K562 (cell line): ENCODE results near the gene AGAP1. TPM values are rescaled to one million over a fixed set of nuclear protein-coding genes. Genes with fewer than 3 reads are reported as not detected.
A peak's percentile ranks its signal among the peaks of the same experiment; 100 is the strongest.

Experiments
- CBX5 ChIP-seq: IDR thresholded peaks from 2 replicates; pipeline ENCODE4 v1.6.1; 2014; ENCODE audit warnings: low read depth, borderline replicate concordance
- CHAMP1 ChIP-seq: fragments of 450-650 bp; IDR thresholded peaks from 2 replicates; pipeline ENCODE4 v1.6.1; 2016; ENCODE audit warnings: mild to moderate bottlenecking
- CTBP1 ChIP-seq: fragments of 450-650 bp; IDR thresholded peaks from 2 replicates; pipeline ENCODE4 v1.6.1; 2016; ENCODE audit warnings: borderline replicate concordance
- CXXC5 ChIP-seq: fragments of 250-450 bp; sonication (Bioruptor Pico); IDR thresholded peaks from 2 replicates; pipeline ENCODE4 v1.8.0; 2022; ENCODE audit warnings: inconsistent platforms, mild to moderate bottlenecking, moderate library complexity
- FIP1L1 ChIP-seq: fragments of 200-400 bp; formaldehyde crosslinking; IDR thresholded peaks from 2 replicates; pipeline ENCODE4 v1.6.1; 2018; ENCODE audit warnings: mild to moderate bottlenecking, low read depth, low read length; ENCODE audit not compliant: poor library complexity, severe bottlenecking
- MECOM ChIP-seq: fragments of 250-450 bp; sonication (Bioruptor Pico); IDR thresholded peaks from 2 replicates; pipeline ENCODE4 v1.8.0; 2022; ENCODE audit warnings: inconsistent platforms
- MTA2 ChIP-seq: fragments of 450-650 bp; IDR thresholded peaks from 2 replicates; pipeline ENCODE4 v1.6.1; 2016; ENCODE audit warnings: low read depth
- POLR2G ChIP-seq: fragments of 200-400 bp; formaldehyde crosslinking; IDR thresholded peaks from 2 replicates; pipeline ENCODE4 v1.6.1; 2017; ENCODE audit warnings: low read depth, mild to moderate bottlenecking, antibody characterized with exemption, low read length, moderate library complexity
- RAD51 ChIP-seq: fragments of 450-650 bp; IDR thresholded peaks from 2 replicates; pipeline ENCODE4 v1.7.1; 2016; ENCODE audit warnings: low read depth, mild to moderate bottlenecking, borderline replicate concordance
- SAFB ChIP-seq: fragments of 200-400 bp; formaldehyde crosslinking; IDR thresholded peaks from 2 replicates; pipeline ENCODE4 v1.6.1; 2017; ENCODE audit warnings: low read depth, low read length, borderline replicate concordance
- SOX6 ChIP-seq: fragments of 450-650 bp; IDR thresholded peaks from 2 replicates; pipeline ENCODE4 v1.6.1; 2014; ENCODE audit warnings: mild to moderate bottlenecking
- WHSC1 ChIP-seq: IDR thresholded peaks from one replicate; pipeline ENCODE4 v1.6.1; 2012; ENCODE audit warnings: low read length, control low read depth, inconsistent platforms
- ZEB2 ChIP-seq: fragments of 450-650 bp; IDR thresholded peaks from 2 replicates; pipeline ENCODE4 v1.6.1; 2016
- ZNF175 ChIP-seq: fragments of 200-800 bp; sonication (Bioruptor generic); IDR thresholded peaks from 2 replicates; pipeline ENCODE4 v1.6.1; 2016; ENCODE audit warnings: low read depth, mild to moderate bottlenecking, missing genetic modification characterization, missing compliant biosample characterization
- ZNF253 ChIP-seq: fragments of 250-450 bp; sonication (Bioruptor Pico); conservative IDR thresholded peaks from 2 replicates; pipeline ENCODE4 v1.6.1; 2021; ENCODE audit warnings: mild to moderate bottlenecking
- ZNF655 ChIP-seq: fragments of 250-450 bp; sonication (Bioruptor Pico); IDR thresholded peaks from 2 replicates; pipeline ENCODE4 v1.5.0; 2021
- polyA plus RNA-seq, 8 experiments: library from polyadenylated mRNA; depleted of rRNA in 4 of 8; stranded (reverse) in 5 of 8; unstranded in 3 of 8; fragments of >200 nt; fragmentation: Nextera tagmentation in 2 of 8; fragmentation: Illumina TruSeq in 1 of 8; extraction: Ambion mirVana in 2 of 8; extraction: Trizol in 1 of 8; gene quantifications; 2 replicates each; pipeline versions ENCODE4 v1.2.1 to v1.2.3, GENCODE V29; 2011 to 2014; ENCODE audit warnings: inconsistent platforms in 1 of 8, missing spikeins in 1 of 8
- total RNA-seq, 7 experiments: library from RNA; depleted of rRNA in 6 of 7; stranded (reverse); fragments of >200 nt in 6 of 7; fragmentation: Illumina TruSeq in 2 of 7; extraction: Trizol in 2 of 7; gene quantifications; 2 replicates each; pipeline versions ENCODE4 v1.2.1 to v1.2.3, GENCODE V29; 2011 to 2021; ENCODE audit warnings: low replicate concordance in 1 of 7
- TF ChIP-seq, protein P1 (sequence below), 2 experiments: fragments of 450-650 bp; IDR thresholded peaks; 2 replicates each; pipeline ENCODE4 v1.6.1; 2018; ENCODE audit warnings: mild to moderate bottlenecking in 2 of 2, low read depth in 1 of 2; ENCODE audit not compliant: partially characterized antibody in 2 of 2
- TF ChIP-seq, protein P2 (sequence below): IDR thresholded peaks from 3 replicates; pipeline ENCODE4 v1.6.1; 2011; ENCODE audit warnings: borderline replicate concordance, mild to moderate bottlenecking, moderate library complexity; ENCODE audit not compliant: insufficient read length; ENCODE audit errors: extremely low read depth

AGAP1 gene
- total and polyA plus RNA-seq, 9 of the 15 experiments (the other 6 are each of a cell fraction or from before 2014, with no cell fraction given): 1.3 to 24.0 (median 10.6) TPM

- TF ChIP-seq, protein P1, sequence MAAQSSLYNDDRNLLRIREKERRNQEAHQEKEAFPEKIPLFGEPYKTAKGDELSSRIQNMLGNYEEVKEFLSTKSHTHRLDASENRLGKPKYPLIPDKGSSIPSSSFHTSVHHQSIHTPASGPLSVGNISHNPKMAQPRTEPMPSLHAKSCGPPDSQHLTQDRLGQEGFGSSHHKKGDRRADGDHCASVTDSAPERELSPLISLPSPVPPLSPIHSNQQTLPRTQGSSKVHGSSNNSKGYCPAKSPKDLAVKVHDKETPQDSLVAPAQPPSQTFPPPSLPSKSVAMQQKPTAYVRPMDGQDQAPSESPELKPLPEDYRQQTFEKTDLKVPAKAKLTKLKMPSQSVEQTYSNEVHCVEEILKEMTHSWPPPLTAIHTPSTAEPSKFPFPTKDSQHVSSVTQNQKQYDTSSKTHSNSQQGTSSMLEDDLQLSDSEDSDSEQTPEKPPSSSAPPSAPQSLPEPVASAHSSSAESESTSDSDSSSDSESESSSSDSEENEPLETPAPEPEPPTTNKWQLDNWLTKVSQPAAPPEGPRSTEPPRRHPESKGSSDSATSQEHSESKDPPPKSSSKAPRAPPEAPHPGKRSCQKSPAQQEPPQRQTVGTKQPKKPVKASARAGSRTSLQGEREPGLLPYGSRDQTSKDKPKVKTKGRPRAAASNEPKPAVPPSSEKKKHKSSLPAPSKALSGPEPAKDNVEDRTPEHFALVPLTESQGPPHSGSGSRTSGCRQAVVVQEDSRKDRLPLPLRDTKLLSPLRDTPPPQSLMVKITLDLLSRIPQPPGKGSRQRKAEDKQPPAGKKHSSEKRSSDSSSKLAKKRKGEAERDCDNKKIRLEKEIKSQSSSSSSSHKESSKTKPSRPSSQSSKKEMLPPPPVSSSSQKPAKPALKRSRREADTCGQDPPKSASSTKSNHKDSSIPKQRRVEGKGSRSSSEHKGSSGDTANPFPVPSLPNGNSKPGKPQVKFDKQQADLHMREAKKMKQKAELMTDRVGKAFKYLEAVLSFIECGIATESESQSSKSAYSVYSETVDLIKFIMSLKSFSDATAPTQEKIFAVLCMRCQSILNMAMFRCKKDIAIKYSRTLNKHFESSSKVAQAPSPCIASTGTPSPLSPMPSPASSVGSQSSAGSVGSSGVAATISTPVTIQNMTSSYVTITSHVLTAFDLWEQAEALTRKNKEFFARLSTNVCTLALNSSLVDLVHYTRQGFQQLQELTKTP (IDR thresholded peaks at IDR 0.05; ENCODE audit: low read depth in 1 of 2, partially characterized antibody in 2 of 2): peak; percentile 38 to 92
- peak; percentile 85; the same call in 1 of the 2 replicates for TF ChIP-seq CBX5
- peak; percentile 92 for TF ChIP-seq CTBP1
- TF ChIP-seq SOX6: peak; percentile 77; the same call in 1 of the 2 replicates
- peak; percentile 53; the same call in 1 of the 2 replicates for TF ChIP-seq ZNF175 (CRISPR knock-in tag)
- no peak for TF ChIP-seq SAFB
- TF ChIP-seq MECOM (CRISPR knock-in tag): peak; percentile 26; the same call in 1 of the 2 replicates
- TF ChIP-seq ZNF655 (CRISPR knock-in tag): no peak
- TF ChIP-seq RAD51: peak; percentile 56; the same call in 1 of the 2 replicates
- TF ChIP-seq MTA2: peak; percentile 64
- TF ChIP-seq, protein P2, sequence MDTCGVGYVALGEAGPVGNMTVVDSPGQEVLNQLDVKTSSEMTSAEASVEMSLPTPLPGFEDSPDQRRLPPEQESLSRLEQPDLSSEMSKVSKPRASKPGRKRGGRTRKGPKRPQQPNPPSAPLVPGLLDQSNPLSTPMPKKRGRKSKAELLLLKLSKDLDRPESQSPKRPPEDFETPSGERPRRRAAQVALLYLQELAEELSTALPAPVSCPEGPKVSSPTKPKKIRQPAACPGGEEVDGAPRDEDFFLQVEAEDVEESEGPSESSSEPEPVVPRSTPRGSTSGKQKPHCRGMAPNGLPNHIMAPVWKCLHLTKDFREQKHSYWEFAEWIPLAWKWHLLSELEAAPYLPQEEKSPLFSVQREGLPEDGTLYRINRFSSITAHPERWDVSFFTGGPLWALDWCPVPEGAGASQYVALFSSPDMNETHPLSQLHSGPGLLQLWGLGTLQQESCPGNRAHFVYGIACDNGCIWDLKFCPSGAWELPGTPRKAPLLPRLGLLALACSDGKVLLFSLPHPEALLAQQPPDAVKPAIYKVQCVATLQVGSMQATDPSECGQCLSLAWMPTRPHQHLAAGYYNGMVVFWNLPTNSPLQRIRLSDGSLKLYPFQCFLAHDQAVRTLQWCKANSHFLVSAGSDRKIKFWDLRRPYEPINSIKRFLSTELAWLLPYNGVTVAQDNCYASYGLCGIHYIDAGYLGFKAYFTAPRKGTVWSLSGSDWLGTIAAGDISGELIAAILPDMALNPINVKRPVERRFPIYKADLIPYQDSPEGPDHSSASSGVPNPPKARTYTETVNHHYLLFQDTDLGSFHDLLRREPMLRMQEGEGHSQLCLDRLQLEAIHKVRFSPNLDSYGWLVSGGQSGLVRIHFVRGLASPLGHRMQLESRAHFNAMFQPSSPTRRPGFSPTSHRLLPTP: no peak
- no peak for TF ChIP-seq FIP1L1
- peak; percentile 99 for TF ChIP-seq ZEB2
- peak; percentile 35; the same call in 1 of the 2 replicates for TF ChIP-seq CXXC5 (CRISPR knock-in tag)
- TF ChIP-seq ZNF253 (CRISPR knock-in tag): no peak
- TF ChIP-seq WHSC1: no peak
- TF ChIP-seq CHAMP1: peak; percentile 72; the same call in 1 of the 2 replicates
- TF ChIP-seq POLR2G: no peak
Measured at GRCh38 chr2:235444101-235444597, 49.7 kb upstream of the AGAP1 start (continued).
